Endothelial cell (in vitro differentiated cells): ENCODE measurements around the gene GMPR2. TPM values are rescaled to one million over a fixed set of nuclear protein-coding genes. Genes with fewer than 3 reads are reported as not detected.

Source experiments
- DNase-seq: peaks from one replicate; pipeline ENCODE4 v3.0.0; 2021; ENCODE audit warnings: low spot score
- H3K27ac Mint-ChIP-seq: one replicate; pipeline ENCODE4 v1.8.0; 2021; ENCODE audit warnings: mixed read lengths, inconsistent platforms; ENCODE audit not compliant: unreplicated experiment
- H3K27me3 Mint-ChIP-seq: one replicate; pipeline ENCODE4 v1.8.0; 2021; ENCODE audit warnings: mild to moderate bottlenecking, moderate library complexity, mixed read lengths, inconsistent platforms; ENCODE audit not compliant: unreplicated experiment
- H3K36me3 Mint-ChIP-seq: one replicate; pipeline ENCODE4 v1.8.0; 2021; ENCODE audit warnings: mild to moderate bottlenecking, low read depth, mixed read lengths, inconsistent platforms; ENCODE audit not compliant: unreplicated experiment
- H3K4me1 Mint-ChIP-seq: one replicate; pipeline ENCODE4 v1.8.0; 2021; ENCODE audit warnings: mild to moderate bottlenecking, mixed read lengths, inconsistent platforms; ENCODE audit not compliant: unreplicated experiment
- H3K4me3 Mint-ChIP-seq: one replicate; pipeline ENCODE4 v1.8.0; 2021; ENCODE audit warnings: mild to moderate bottlenecking, mixed read lengths, inconsistent platforms; ENCODE audit not compliant: unreplicated experiment
- H3K9me3 Mint-ChIP-seq: one replicate; pipeline ENCODE4 v1.8.0; 2021; ENCODE audit warnings: mixed read lengths, inconsistent platforms; ENCODE audit not compliant: unreplicated experiment
- long read RNA-seq: library from polyadenylated mRNA; unstranded; transcript quantifications from one replicate; pipeline ENCODE4 v2.0.0, GENCODE V29; 2020; ENCODE audit not compliant: unreplicated experiment
- total RNA-seq: library from RNA; stranded (reverse); fragmentation: NEBNext Ultra II Directional; extraction: Animal tissue kit (Norgen Biotek cat#: 25700); gene quantifications from one replicate; pipeline ENCODE4 v1.2.1, GENCODE V29; 2021; ENCODE audit not compliant: unreplicated experiment
- TF ChIP-seq, protein P1 (sequence below): fragments of 200-600 bp; sonication (generic); IDR thresholded peaks from one replicate; pipeline ENCODE4 v1.5.0; 2021; ENCODE audit warnings: antibody characterized with exemption; ENCODE audit not compliant: unreplicated experiment

The GMPR2 gene
- total RNA-seq, result 61.3 TPM
- long read RNA-seq, transcript GMPR2-202 (10 exons, 1,972 nt), result minor isoform, 8 of 65 reads
- long read RNA-seq, transcript GMPR2-204 (9 exons, 1,864 nt), result minor isoform, 9 of 65 reads
- long read RNA-seq, transcript GMPR2-223 (10 exons, 1,893 nt), result major isoform, 16 of 65 reads
- long read RNA-seq, transcript GMPR2-203 (10 exons, 1,652 nt), result minor isoform, 15 of 65 reads
- long read RNA-seq, partial matches to known transcripts, result 1 of 65 reads
- long read RNA-seq, other reads (novel, unspliced or antisense), result 16 of 65 reads

DNA sequence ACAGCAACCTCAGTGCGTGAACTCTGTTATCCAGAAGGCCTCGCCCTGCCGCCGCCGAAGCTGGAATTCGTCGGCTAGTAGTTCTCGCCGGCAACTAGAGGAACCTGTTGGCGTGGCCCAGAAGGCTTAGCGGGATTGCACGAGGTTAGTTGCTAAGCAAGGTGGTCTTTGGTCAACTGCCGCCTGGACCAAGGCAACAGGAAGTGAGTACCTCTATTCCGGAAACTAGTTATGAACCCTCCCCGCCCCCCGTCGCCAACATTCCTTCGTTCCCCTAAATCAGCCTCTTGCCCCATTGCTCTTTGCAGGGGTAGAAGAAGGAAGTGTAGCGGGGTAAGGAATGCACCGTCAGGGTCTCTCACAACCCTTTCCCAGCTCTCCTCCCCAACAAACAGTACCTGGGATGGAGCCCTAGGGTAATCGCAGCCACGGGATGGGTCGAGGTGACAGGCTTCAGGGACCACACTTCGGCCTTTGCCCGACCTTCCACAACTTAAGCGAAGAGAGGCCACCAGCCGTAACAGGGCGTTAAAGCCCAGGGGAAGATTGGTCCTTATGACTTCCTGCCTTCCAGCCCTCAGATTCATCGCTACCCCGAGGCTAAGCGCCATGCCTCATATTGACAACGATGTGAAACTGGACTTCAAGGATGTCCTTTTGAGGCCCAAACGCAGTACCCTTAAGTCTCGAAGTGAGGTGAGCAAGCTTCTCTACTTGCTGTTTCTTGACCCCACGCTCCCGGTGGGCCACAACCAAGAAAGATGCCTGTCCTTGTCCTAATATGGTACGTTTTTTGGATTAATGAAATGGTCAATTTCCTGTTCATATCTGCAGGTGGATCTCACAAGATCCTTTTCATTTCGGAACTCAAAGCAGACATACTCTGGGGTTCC lies at the start of gene GMPR2:
TSS of gene GMPR2 (plus strand) at position 285 of the 893 bp plus-strand sequence. CDS start at position 610, 325 bp downstream.
- Mint-ChIP-seq H3K4me1 (peaks cover 18% of the 10 kb centered on the region), H3K36me3 (peaks cover 27% of the 10 kb centered on the region), H3K4me3 (peak within 1 kb of the TSS; percentile 98), H3K27me3 (peaks cover 2% of the 10 kb centered on the region), H3K9me3 (no peaks in the 10 kb centered on the region), H3K27ac (peak within 1 kb of the TSS; percentile 94)
- DNase-seq, result no peak
- TF ChIP-seq, protein P1, sequence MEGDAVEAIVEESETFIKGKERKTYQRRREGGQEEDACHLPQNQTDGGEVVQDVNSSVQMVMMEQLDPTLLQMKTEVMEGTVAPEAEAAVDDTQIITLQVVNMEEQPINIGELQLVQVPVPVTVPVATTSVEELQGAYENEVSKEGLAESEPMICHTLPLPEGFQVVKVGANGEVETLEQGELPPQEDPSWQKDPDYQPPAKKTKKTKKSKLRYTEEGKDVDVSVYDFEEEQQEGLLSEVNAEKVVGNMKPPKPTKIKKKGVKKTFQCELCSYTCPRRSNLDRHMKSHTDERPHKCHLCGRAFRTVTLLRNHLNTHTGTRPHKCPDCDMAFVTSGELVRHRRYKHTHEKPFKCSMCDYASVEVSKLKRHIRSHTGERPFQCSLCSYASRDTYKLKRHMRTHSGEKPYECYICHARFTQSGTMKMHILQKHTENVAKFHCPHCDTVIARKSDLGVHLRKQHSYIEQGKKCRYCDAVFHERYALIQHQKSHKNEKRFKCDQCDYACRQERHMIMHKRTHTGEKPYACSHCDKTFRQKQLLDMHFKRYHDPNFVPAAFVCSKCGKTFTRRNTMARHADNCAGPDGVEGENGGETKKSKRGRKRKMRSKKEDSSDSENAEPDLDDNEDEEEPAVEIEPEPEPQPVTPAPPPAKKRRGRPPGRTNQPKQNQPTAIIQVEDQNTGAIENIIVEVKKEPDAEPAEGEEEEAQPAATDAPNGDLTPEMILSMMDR, result no peak

DNA sequence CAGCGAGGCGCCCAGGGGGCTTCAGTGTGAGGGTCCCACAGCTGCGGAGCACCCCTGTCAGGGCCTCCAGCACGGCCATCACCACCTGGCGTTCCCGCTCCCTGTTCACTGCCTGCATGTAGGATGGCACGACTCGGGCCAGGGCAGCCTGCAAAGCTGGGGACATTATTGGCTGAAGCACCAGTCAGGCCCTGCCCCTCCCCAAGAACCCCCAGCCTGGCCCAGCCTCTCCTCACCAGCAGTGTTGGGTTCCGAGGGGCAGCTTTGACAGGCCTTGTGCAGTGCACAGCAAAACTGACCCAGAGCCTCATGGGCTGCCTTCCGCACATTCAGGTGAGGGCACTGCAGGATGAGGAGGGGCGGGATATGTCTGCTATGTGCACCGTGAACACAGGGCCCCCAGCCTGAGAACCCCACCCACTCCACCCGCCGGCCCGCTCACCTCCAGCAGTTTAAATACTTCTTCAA lies 49.7 kb upstream of the GMPR2 start:
- H3K9me3 Mint-ChIP-seq, result no peaks in the 10 kb centered on the region
- H3K4me3 Mint-ChIP-seq, result peak overlapping the region; percentile 25
- H3K36me3 Mint-ChIP-seq, result peaks cover 28% of the 10 kb centered on the region
- H3K4me1 Mint-ChIP-seq, result peaks cover 11% of the 10 kb centered on the region
- no peak for DNase-seq
- H3K27me3 Mint-ChIP-seq, result peaks cover 20% of the 10 kb centered on the region
- H3K27ac Mint-ChIP-seq, result no peak overlapping the region
- TF ChIP-seq, protein P1, result no peak

DNA sequence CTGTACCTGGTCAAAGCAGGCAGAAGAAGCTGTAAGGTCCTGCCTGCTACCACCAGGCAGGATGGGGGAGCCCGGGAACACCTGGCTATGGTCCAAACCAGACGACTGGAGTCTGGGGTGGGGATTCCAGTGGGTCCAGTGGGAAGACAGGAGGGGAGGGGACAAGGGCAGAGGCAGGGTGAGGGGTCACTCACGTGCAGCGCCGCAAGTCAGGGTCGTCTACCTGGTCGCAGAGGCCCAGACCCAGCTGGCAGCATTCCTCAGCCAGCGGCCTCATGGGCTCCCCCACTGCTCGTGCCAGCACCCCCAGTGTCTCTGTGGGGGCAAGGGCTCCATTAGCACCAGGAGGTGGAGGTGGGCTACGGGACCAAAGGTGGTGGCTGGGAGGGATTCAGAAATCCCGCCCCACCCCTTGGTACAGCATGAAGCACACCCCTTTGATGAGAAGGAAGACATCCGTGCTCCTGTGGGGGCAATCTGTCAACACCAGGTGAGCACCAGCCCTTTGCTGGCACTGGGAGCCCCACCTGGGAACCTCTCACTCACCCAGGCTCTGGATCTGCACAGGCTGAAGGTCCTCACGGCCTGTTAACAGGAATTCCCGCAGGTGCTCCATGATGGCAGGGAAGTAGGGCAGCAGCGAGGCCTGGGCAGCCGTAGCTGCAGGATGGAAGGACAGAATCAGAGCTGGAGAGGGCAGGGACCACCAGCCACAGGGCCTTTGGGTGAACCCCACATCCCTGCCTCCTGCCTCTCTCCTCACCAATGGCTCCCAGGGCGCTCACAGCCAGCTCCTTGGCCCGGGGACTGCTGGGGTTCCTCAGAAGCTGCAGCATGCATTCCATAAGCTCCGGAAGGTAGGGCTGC lies 48.4 kb upstream of the GMPR2 start:
- peaks cover 23% of the 10 kb centered on the region for H3K27me3 Mint-ChIP-seq
- peaks cover 17% of the 10 kb centered on the region for H3K4me1 Mint-ChIP-seq
- TF ChIP-seq, protein P1, result no peak
- no peak overlapping the region for H3K27ac Mint-ChIP-seq
- no peak overlapping the region for H3K4me3 Mint-ChIP-seq
- H3K36me3 Mint-ChIP-seq, result peaks cover 32% of the 10 kb centered on the region
- no peaks in the 10 kb centered on the region for H3K9me3 Mint-ChIP-seq
- DNase-seq, result no peak

DNA sequence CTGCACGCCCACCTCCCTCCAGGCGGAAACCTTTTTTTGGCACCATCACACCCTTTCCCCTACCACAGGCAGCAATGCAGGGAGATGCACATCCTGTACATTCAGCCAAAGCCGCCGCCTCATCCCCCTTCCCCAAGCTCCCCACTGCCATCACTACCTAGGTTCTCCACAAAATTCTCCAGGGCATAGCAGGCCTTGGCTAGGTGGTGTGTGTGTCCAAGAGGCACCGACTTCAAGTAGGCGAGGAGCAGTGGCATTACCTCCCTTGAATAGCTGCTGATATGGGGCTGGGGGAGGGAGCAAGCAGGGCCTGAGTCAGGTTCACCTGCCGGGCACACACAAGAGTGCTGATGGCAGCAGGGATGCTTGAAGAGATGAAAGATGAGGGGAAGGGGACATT lies 47.7 kb upstream of the GMPR2 start:
- peaks cover 25% of the 10 kb centered on the region for H3K27me3 Mint-ChIP-seq
- H3K27ac Mint-ChIP-seq, result no peak overlapping the region
- no peaks in the 10 kb centered on the region for H3K9me3 Mint-ChIP-seq
- DNase-seq, result no peak
- no peak overlapping the region for H3K4me3 Mint-ChIP-seq
- TF ChIP-seq, protein P1, result no peak
- H3K4me1 Mint-ChIP-seq, result peaks cover 19% of the 10 kb centered on the region
- H3K36me3 Mint-ChIP-seq, result peaks cover 32% of the 10 kb centered on the region
